CD4-positive, alpha-beta T cell treated with Interleukin-17A for 4 hours (primary cell): ENCODE measurements around the gene AZU1.
"Not testable (repeated sequence)": the region's sequence is repeated elsewhere in the genome, so short reads cannot be mapped to it uniquely, and the experiment has no call there.

Experiments
- DNase-seq: peaks from one replicate; pipeline ENCODE4 v3.0.0-alpha.2; 2020; ENCODE audit warnings: mixed read lengths

Gene AZU1

DNA sequence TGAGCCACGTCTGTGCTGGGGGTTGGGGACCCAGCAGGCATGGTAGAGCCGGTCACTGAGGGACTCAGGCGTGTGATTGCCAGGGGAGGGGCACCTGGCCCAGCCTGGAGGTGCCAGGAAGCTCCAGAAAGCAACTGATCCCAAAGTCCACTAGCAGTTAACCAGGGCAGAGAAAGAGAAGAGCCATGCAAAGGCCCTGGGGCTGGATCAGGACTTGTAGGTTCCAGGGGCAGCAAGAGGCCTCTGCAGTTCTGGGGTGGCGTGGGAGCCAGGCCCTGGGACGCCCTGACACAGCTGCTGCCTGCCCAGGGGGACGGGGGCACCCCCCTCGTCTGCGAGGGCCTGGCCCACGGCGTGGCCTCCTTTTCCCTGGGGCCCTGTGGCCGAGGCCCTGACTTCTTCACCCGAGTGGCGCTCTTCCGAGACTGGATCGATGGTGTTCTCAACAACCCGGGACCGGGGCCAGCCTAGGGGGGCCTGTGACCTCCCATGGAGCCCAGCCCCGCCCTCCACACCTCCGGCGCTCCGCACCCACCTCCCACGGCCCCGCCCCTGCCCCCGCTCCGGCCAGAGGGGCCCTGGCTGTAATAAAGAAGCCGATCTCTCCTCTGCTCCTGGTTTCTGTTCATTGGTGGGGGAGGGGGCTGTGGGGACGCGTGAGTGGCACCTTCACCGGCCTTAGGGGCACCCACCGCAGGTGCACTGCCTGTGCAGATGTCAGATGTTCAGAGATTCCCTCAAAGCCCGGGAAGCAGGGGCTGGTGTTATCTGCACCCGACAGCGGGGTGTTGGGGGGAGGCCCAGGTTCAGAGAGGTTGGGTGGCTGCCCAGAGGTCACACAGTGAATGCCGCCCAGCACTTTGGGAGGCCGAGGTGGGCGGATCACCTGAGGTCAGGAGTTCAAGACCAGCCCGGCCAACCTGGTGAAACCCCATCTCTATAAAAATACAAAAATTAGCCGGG lies 4.1 kb downstream of the AZU1 start:
- no peak for DNase-seq

DNA sequence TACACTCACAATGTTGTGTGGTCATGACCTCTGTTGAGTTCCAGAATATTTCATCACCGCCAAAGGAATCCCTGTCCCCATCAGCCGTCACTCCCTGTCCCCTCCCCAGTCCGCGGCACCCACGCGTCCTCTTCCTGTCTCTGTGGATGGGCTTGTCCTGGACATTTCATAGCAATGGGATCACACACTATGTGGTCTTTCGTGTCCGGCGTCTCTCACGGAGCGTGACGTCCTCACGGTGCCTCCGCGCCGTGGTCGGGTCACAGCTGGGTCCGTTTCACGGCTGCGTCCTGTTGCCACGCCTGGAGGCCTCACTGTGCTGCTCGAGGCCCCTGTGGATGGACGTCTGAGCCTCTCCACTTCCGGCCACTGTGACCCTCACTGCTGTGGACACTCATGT lies 6.6 kb downstream of the AZU1 start:
- DNase-seq = no peak

DNA sequence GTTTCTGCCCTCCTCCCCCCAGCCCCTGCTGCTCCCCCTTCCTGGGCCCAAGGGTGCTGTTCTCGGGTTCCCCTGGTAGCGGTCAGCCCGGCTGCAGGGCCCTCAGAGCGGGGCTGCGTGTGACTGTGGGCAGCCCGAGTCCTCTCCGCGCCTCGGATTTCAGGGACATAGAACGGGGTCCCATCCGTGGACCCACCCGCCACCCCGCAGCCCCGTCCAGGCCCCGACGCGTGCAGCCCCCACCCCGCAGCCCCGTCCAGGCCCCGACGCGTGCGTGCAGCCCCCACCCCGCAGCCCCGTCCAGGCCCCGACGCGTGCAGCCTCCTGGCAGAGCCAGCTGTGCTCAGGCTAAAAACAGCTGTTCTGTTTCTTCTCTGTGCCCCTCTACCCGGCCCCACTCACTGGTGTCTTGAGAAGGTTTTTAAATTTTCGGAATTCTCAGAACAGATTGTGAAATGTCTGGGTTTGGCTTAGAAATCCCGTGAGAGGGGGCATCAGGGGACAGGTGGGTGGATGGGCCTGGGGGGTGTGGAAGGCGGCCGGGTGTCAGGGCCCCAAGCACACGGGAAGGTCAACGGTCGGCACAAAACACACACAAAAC lies 7.7 kb downstream of the AZU1 start:
- DNase-seq = no peak

- DNase-seq = no peak
Observed at GRCh38 chr19:840519-841206, 13.0 kb downstream of the AZU1 start, which contains the start of gene PRTN3. Gene PRTN3 (plus strand): TSS chr19:840999. CDS start chr19:841009, 10 bp downstream.

GRCh38 chr19:842802-843179 lies 15.2 kb downstream of the AZU1 start:
- not testable (repeated sequence) for DNase-seq

DNA sequence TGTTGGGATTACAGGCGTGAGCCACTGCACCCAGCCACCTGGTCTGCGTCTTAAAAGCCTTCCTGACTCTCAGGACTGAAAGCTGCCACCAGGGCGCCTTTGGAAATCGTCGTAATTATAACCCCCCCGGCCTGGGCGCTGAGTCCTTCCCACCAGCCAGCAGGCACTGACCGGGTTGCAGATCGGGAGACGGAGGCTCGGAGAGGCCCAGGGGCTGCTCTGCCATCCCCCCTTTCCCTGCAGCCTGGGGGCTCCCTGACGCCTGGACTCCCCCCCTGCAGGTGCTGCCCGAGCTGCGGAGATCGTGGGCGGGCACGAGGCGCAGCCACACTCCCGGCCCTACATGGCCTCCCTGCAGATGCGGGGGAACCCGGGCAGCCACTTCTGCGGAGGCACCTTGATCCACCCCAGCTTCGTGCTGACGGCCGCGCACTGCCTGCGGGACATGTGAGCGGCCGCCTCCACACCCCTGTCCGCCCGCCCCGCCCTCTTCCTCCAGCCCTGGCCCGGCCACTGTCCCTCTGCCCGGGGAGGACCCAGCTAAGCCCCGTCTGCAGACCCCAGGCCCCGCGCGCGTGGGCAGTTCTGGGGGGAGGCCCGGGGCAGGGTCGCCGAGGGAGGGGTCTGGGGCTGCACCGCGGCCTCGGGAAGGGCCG lies 15.7 kb downstream of the AZU1 start:
- DNase-seq = no peak

DNA sequence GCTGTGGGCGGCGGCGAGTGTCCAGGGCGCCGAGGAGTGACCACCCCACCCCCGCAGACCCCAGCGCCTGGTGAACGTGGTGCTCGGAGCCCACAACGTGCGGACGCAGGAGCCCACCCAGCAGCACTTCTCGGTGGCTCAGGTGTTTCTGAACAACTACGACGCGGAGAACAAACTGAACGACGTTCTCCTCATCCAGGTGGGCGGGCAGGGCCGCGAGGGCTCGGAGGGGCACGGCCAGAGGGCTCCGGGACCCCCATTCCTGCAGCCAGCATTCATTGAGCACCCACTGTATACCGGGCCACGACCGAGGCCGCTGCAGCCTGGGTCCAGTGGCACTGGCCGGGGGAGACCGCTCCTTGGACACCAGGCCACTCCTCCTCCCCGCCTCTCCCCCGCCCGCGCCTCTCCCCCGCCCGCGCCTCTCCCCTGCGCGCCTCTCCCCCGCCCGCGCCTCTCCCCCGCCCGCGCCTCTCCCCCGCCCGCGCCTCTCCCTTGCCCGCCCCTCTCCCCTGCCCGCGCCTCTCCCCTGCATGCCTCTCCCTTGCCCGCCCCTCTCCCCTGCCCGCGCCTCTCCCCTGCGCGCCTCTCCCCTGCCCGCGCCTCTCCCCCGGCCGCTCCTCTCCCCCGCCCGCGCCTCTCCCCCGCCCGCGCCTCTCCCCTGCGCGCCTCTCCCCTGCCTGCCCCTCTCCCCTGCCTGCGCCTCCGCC lies 16.4 kb downstream of the AZU1 start:
- no peak for DNase-seq

DNA sequence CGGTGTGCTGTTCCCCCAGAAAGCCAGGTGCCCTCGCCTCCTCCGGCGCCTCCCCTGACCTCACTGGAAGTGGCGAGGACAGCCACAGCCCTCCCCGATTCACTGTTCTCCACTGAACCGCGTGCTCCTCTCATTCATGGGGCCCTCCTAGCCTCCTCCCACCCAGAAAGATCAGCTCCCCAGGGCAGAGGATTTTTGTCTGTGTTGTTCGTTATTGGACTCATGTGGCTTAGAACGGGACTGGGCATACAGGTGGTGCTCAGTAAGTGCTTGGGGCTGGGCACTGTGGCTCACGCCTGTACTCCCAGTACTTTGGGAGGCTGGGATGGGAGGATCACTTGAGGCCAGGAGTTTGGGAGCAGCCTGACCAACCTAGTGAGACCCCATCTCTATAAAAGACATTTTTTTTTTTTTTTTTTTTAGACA lies 16.9 kb downstream of the AZU1 start:
- no peak for DNase-seq

DNA sequence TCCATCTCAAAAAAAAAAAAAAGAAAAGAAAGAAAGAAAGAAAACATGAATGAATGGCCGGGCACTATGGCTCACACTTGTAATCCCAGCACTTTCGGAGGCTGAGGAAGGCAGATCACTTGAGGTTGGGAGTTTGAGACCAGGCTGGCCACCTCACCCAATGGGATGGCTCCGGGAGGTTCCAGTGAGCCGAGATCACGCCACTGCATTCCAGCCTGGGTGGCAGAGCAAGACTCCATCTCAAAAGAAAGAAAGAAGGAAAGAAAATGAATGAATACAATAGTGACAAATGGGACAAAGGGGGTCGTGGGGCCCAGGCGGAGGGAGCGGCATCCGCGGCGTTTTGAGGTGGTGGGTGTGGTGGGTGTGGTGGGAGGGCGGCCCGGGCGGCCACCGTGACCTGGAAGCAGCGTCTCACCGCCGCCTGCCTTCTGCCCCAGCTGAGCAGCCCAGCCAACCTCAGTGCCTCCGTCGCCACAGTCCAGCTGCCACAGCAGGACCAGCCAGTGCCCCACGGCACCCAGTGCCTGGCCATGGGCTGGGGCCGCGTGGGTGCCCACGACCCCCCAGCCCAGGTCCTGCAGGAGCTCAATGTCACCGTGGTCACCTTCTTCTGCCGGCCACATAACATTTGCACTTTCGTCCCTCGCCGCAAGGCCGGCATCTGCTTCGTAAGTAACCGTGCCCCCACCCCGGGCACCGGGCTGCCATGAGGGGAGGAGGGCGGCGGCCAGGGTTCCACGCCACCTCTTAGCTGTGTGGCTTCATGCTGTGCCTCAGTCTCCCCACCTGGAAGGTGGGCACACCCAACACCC lies 18.3 kb downstream of the AZU1 start:
- no peak for DNase-seq

DNA sequence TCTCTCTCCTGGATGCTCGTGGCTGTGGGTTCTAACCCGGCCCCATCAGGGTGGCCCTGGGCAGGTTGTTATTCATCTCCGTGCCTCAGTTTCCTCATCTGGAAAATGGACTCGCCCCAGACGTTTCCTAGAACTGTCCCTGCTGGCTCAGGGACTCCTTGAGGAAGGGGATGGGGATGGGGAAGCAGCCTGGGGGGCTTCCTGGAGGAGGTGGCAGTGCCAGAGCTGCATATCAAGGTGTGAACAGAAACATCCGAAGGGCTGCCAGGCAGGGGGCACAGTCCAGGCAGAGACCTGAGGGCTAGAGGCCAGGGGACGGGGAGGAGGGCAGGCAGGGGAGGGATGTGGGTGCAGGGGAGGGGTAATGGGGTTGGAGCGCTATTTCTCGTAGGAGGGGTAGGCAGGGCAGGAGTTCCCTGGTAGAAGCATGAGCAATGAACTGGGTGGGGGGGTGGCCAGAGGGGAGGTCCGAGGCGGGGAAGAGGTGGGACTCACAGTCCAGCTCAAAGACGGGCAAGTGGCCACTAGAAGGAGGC lies 20.8 kb downstream of the AZU1 start:
- DNase-seq = no peak

- not testable (repeated sequence) for DNase-seq
Observed at GRCh38 chr19:849195-849594, 21.6 kb downstream of the AZU1 start.

DNA sequence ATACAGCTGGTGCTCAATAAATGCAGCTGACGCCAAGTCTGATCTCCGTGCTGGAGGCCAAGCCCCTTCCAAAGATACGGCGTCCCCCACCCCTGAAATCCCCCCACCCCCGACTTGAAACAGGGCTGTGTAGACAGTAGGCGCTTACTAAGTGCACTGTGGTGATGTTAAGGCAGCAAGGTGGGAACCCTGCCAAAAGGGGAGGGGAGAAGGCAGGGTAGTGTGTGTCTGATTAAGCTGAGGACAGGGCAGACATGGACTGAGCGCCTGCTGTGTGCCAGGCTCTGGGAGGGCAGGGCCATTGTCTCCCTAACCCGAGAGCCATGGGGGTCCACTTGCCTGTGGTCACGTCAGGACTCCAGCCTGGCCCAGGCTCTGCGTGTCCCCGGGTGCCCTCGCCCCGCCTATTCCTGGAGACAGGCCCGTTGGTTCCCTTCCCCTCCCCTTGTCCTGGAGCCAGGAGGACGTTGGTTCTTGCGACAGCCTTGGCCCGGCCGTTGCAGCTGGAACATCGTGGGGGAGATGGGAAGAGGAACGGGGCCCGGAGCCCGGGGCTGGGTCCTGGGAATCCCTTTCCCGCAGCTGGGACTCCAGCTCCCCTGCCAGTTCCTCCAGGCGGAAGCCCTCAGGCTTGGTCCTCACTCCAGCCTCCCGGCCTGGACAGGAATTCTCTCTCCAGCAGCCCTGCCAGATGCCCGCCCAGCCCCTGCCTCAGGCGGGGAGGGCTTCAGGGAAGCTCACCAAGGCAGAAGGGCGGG lies 22.8 kb downstream of the AZU1 start:
- no peak for DNase-seq

GRCh38 chr19:850979-851335 lies 23.3 kb downstream of the AZU1 start:
- no peak for DNase-seq

DNA sequence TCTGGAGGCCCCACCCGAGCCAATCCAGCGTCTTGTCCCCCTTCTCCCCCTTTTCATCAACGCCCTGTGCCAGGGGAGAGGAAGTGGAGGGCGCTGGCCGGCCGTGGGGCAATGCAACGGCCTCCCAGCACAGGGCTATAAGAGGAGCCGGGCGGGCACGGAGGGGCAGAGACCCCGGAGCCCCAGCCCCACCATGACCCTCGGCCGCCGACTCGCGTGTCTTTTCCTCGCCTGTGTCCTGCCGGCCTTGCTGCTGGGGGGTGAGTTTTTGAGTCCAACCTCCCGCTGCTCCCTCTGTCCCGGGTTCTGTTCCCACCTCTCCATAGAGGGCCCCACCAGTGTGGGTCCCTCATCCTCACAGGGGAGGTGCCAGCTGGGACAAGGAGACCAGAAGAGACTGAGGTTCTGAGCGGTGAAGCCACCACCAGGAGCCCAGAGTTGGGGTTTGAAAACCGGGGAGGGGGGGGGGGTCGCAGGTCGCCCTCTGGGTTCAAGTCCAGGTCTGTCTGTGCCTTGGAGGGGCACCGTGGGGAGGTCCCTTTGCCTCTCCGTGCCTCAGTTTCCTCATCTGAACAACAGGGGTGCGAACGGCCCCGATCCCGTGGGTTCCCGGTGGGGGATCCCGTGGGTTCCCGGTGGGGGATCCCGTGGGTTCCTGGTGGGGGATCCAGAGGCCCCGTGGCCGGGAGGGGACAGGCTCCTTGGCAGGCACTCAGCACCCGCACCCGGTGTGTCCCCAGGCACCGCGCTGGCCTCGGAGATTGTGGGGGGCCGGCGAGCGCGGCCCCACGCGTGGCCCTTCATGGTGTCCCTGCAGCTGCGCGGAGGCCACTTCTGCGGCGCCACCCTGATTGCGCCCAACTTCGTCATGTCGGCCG lies 24.7 kb downstream of the AZU1 start, which contains the start of gene ELANE:
Gene ELANE (plus strand): TSS at position 168 of the 878 bp plus-strand sequence. CDS start 26 bp downstream, at position 194.
- no peak for DNase-seq

- no peak for DNase-seq
Observed at GRCh38 chr19:853014-853585, 25.5 kb downstream of the AZU1 start.

GRCh38 chr19:853614-854220 lies 26.1 kb downstream of the AZU1 start:
- DNase-seq = not testable (repeated sequence)

DNA sequence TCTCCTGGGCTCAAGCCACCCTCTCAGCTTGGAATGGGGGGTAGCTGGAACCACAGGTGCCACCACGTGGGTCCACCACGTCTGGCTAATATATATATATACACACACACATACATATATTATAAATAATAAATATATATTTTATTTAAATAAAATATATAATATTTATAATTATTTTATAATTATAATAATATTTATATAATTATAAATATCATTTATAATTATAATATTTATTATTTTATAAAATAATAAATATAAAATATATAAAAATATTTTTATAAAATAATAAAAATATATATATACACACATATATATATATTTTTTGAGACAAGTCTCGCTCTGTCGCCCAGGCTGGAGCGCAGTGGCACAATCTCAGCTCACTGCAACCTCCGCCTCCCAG lies 26.9 kb downstream of the AZU1 start:
- DNase-seq = no peak

- DNase-seq = no peak
Observed at GRCh38 chr19:855142-855541, 27.5 kb downstream of the AZU1 start.
